GM13976 (cell line): Measurements from ENCODE around the gene PLIN4.

Source experiments
- DNase-seq: peaks from one replicate; pipeline ENCODE4 v3.0.0; 2012; ENCODE audit warnings: low spot score
- CTCF ChIP-seq: IDR thresholded peaks from 2 replicates; pipeline ENCODE4 v1.5.1; 2012; ENCODE audit warnings: borderline replicate concordance, mild to moderate bottlenecking; ENCODE audit not compliant: insufficient read depth; ENCODE audit errors: extremely low read depth, missing control alignments, control extremely low read depth
- in situ Hi-C: fragments of 300-500 bp; cut with MboI; formaldehyde crosslinking; loops from one replicate; pipeline ENCODE4 v1.12.0; 2022; ENCODE audit warnings: low sequenced_read_pairs, mixed read lengths, inconsistent platforms; ENCODE audit not compliant: unreplicated experiment

PLIN4 gene

GRCh38 chr19:4500841-4501591 lies 17.3 kb downstream of the PLIN4 start:
- TF ChIP-seq CTCF: no peak
- in situ Hi-C loops: no loop called here
- DNase-seq: no peak

DNA sequence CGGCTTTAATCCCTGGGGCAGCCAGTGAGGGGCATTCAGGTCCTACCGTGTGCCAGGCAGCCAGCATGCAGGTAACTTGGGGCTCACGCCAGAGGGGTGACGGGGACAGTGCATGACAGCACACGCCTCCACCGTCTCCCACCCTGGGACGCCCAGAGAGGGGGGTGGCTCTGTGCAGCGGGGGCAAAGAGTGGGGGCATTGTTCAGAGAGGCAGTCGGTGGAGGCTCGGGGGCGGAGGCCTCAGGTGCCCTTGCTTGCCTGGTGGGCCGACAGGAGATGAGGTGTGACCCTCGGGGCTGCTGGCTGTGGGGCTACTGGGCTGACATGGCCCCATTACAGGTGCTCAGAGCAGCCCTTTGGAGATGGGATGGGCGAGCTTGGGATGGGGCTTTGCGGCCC lies 18.4 kb downstream of the PLIN4 start:
- no peak for DNase-seq
- in situ Hi-C loops: no loop called here
- no peak for TF ChIP-seq CTCF

DNA sequence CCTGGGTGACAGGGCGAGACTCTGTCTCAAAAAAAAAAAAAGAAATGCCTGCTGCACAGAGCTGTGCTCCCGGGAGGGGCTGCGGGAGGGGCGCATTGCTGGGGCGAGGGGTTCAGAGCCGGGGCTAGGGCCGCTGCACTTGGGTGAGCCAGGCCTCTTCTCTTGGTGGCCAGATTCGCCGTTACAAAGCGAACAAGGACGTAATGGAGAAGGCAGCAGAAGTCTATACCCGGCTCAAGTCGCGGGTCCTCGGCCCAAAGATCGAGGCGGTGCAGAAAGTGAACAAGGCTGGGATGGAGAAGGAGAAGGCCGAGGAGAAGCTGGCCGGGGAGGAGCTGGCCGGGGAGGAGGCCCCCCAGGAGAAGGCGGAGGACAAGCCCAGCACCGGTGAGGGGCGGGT lies 19.0 kb downstream of the PLIN4 start:
- in situ Hi-C loops: no loop called here
- DNase-seq: no peak
- TF ChIP-seq CTCF: no peak

DNA sequence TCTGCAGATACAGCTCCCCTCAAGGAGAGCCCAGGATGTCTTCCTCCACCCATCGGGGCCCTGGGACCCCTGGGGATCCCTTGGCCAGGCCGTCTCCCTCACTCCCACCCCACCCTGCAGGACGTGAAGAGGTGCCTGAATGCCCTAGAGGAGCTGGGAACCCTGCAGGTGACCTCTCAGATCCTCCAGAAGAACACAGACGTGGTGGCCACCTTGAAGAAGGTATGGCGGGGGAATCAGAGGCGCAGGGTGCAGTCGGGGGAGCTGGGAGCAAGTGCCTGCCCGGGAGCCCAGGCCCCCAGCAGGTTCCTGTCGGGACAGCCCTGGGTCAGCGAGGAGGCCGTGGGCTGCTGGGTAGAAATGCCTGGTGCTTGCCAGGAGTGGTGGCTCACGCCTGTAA lies 19.6 kb downstream of the PLIN4 start:
- DNase-seq: no peak
- TF ChIP-seq CTCF: no peak
- in situ Hi-C loops: no loop called here

DNA sequence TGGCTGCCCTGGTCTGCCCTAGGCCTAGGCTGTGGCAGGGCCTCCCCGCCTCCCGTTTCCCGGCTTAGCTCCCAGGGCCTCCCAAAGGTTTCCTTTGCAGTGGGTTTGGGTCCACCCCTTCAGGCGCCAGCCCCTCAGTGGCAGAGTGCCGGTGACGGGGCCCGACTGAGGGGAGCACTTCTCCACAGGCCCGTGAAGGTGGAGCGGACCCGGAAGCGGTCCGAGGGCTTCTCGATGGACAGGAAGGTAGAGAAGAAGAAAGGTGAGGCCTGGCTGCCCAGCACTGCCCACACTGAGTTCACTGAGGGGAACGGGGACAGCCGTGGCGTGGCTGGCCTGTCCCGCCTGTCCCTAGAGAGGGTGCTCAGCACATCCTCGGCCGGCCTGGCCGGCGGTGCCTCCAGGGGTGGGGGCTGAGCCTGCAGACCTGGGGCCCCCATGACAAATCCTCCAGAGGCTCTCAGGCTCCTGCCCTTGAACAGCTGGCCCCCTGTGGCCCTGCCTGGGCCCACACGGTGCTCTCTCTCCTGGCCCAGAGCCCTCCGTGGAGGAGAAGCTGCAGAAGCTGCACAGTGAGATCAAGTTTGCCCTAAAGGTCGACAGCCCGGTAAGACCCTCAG lies 20.4 kb downstream of the PLIN4 start:
- no peak for TF ChIP-seq CTCF

GRCh38 chr19:4496304-4496703 lies 22.0 kb downstream of the PLIN4 start:
- TF ChIP-seq CTCF: no peak
- DNase-seq: no peak
- in situ Hi-C loops: no loop called here

More for the DNA sequence above, 20.4 kb downstream of the PLIN4 start:
- in situ Hi-C loops: no loop called here
- no peak for DNase-seq
